Measurements from ENCODE around the gene PTK6.

Gene PTK6

DNA sequence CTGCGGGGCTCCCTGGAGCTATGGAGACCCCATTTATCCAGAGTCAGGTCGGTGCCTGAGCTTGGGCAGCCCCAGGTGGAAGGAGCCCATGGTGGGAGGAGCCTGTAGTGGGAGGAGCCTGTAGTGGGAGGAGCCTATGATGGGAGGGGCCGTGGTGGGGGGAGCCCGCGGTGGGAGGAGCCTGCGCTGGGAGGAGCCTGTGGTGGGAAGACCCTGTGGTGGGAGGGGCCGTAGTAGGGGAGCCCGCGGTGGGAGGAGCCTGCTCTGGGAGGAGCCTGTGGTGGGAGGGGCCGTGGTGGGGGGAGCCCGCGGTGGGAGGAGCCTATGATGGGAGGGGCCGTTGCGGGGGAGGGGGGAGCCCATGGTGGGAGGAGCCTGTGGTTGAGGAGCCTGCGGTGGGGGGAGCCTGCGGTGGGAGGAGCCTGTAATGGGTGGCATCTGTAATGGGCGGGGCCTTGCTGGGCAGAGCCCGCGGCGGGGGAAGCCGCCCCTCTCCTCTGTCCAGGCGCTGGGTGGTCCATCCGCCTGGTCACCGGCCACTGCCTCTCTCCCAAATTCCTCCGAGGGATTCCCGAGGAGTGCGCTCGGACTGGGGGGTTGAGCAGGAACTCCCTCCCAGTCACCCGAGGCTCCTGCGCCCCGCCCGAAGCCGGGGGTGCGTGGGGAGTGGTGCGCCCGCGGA lies 16.2 kb upstream of the PTK6 start:
- Histone ChIP-seq H3K4me3 (ENCODE audit: low read depth in 1 of 2, low read length in 2 of 2) (peak overlapping the region in 1 of 2 donors; percentile 36), H3K9me3 (ENCODE audit: low read length) (no peaks in the 10 kb centered on the region), H3K27ac (ENCODE audit: low read depth, low read length) (no peak overlapping the region), H3K36me3 (ENCODE audit: insufficient read depth, low read length) (no peaks in the 10 kb centered on the region), H3K9ac (ENCODE audit: low read length) (no peak overlapping the region), H3K4me1 (ENCODE audit: insufficient read depth, low read length) (no peaks in the 10 kb centered on the region), H3K27me3 (ENCODE audit: control insufficient read depth in 1 of 2, insufficient read depth in 2 of 2, low read length in 2 of 2) (peaks cover 0 to 33% of the 10 kb centered on the region in 2 donors)

DNA sequence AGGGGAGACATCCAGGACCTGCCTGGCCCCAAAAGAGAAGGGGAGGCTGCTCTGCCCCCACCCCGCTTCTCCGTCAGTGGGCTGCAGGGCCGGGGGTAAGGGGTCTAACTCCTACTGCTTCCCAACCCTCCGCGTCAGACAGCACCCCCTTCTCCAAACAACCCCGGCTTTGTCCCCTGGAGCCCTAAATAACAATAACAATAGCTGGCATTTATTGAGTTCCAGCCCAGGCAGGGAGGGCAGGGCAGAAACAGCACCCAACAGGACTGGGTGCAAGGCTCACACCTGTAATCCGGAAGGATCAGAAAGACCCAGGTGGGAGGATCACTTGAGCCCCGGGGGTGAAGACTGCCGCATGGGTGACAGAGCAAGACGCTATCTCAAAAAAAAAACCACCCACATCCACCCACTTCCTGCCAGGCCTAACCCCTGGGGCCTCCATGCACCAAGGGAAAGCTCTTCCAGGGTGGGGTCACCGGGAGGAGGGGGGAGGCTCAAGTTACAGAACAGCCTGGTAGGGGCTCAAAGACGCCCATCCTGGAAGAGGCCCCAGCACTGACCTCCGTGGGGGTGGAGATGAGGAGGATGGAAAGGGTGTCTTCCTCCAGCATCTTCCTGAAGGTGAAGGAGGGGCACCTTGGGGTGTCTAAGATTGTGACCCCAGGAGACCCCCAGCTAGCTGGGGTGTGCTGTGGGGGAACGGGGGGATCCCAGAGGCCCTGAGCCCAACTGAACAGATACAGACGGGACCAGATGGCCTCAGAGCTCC lies 15.5 kb upstream of the PTK6 start:
- H3K27ac ChIP-seq (ENCODE audit: low read depth, low read length), result no peak overlapping the region
- no peak overlapping the region for H3K4me3 ChIP-seq (ENCODE audit: low read depth in 1 of 2, low read length in 2 of 2)
- H3K4me1 ChIP-seq (ENCODE audit: insufficient read depth, low read length), result no peaks in the 10 kb centered on the region
- no peaks in the 10 kb centered on the region for H3K36me3 ChIP-seq (ENCODE audit: insufficient read depth, low read length)
- H3K9me3 ChIP-seq (ENCODE audit: low read length), result no peaks in the 10 kb centered on the region
- no peak overlapping the region for H3K9ac ChIP-seq (ENCODE audit: low read length)
- H3K27me3 ChIP-seq (ENCODE audit: control insufficient read depth in 1 of 2, insufficient read depth in 2 of 2, low read length in 2 of 2), result peaks cover 0 to 40% of the 10 kb centered on the region in 2 donors

DNA sequence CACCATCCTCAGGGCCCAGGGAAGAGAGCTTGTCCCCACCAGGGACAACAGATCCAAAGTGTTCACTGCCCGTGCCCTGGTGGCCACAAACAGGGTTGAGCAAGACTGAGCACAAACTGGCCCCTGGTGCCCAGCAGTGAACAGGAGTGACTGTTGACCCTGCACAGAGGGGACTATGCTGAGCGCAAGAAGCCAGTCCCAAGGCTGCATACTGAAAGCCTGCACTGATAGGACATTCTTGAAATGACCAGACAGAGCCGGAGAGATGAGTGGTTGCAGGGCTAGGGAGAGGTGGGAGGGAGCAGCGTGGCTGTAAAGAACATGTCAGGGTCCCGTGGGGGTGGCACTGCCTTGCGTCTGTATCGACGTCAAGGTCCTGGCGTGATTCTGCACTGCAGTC lies 13.9 kb upstream of the PTK6 start:
- peaks cover 0 to 56% of the 10 kb centered on the region in 2 donors for H3K27me3 ChIP-seq (ENCODE audit: control insufficient read depth in 1 of 2, insufficient read depth in 2 of 2, low read length in 2 of 2)
- no peak overlapping the region for H3K27ac ChIP-seq (ENCODE audit: low read depth, low read length)
- no peaks in the 10 kb centered on the region for H3K4me1 ChIP-seq (ENCODE audit: insufficient read depth, low read length)
- no peak overlapping the region for H3K4me3 ChIP-seq (ENCODE audit: low read depth in 1 of 2, low read length in 2 of 2)
- H3K9ac ChIP-seq (ENCODE audit: low read length), result no peak overlapping the region
- no peaks in the 10 kb centered on the region for H3K9me3 ChIP-seq (ENCODE audit: low read length)
- no peaks in the 10 kb centered on the region for H3K36me3 ChIP-seq (ENCODE audit: insufficient read depth, low read length)

DNA sequence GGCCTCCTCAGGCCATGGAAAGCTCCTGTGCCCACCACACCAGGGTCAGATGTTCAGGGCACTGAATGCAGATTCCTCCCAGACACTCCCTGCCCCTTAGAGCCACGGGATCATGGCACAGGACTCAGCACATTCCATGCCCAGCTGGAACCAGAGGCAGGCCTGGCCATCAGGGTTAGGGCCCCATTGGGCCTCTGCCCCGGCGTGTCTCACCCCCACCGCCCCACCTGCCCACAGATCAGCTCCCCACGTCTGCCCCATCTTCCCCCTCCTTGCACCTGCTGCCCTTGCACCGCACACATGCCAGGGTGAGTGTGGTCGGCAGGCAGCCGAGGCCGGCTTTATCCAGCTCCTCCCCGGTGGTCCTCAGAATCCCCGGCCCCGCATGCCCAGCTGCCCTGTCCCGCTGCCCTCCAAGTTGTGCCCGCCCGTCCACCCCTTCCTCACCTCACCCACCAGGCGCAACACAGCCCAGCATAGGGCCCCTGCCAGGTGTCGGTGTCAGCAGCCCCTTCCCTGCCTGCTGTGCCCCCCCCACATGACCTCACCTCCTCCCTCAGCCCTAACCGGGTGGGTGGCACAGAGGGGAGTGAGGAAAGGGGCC lies 12.6 kb upstream of the PTK6 start:
- H3K4me1 ChIP-seq (ENCODE audit: insufficient read depth, low read length), result no peaks in the 10 kb centered on the region
- peaks cover 0 to 57% of the 10 kb centered on the region in 2 donors for H3K27me3 ChIP-seq (ENCODE audit: control insufficient read depth in 1 of 2, insufficient read depth in 2 of 2, low read length in 2 of 2)
- H3K4me3 ChIP-seq (ENCODE audit: low read depth in 1 of 2, low read length in 2 of 2), result no peak overlapping the region
- no peak overlapping the region for H3K27ac ChIP-seq (ENCODE audit: low read depth, low read length)
- no peaks in the 10 kb centered on the region for H3K36me3 ChIP-seq (ENCODE audit: insufficient read depth, low read length)
- no peaks in the 10 kb centered on the region for H3K9me3 ChIP-seq (ENCODE audit: low read length)
- H3K9ac ChIP-seq (ENCODE audit: low read length), result no peak overlapping the region

DNA sequence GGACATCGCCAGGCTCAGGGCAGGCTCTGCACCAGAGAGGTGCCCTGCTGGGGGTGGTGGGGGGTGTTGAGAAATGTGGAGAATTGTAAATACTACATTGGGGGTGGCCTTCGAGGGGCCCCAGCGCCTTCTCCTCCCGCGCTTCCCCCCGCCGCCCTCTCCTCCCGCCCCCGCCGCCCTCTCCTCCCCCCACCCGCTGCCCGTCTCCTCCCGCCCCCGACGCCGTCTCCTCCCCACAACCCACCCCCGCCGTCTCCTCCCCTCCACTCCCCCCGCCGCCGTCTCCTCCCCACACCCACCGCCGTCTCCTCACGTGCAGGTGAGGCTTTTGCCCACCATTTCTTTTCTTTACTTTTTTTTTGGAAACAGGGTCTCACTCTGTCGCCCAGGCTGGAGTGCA lies 11.8 kb upstream of the PTK6 start:
- no peak overlapping the region for H3K9ac ChIP-seq (ENCODE audit: low read length)
- H3K27ac ChIP-seq (ENCODE audit: low read depth, low read length), result no peak overlapping the region
- H3K9me3 ChIP-seq (ENCODE audit: low read length), result no peaks in the 10 kb centered on the region
- peaks cover 0 to 49% of the 10 kb centered on the region in 2 donors for H3K27me3 ChIP-seq (ENCODE audit: control insufficient read depth in 1 of 2, insufficient read depth in 2 of 2, low read length in 2 of 2)
- no peaks in the 10 kb centered on the region for H3K36me3 ChIP-seq (ENCODE audit: insufficient read depth, low read length)
- H3K4me1 ChIP-seq (ENCODE audit: insufficient read depth, low read length), result no peaks in the 10 kb centered on the region
- H3K4me3 ChIP-seq (ENCODE audit: low read depth in 1 of 2, low read length in 2 of 2), result no peak overlapping the region

DNA sequence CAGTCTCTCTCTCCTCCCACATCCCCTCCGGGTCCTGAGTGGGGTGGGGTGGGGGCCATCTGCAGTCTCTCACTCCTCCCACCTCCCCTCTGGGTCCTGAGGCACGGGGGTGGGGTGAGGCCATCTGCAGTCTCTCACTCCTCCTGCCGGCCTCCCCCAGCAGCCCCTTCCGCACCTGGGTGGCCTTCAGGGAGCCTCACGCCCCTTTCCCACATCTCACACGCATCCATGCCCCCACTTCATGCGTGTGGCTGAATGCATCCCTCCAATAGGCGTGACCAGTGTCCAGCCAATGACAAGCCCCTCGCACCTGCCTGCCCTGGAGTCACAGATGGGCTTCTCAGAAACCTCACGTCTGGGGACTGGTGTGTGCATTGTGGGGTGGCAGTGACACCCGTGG lies 11.4 kb upstream of the PTK6 start:
- Histone ChIP-seq H3K9ac (ENCODE audit: low read length) (no peak overlapping the region), H3K9me3 (ENCODE audit: low read length) (no peaks in the 10 kb centered on the region), H3K36me3 (ENCODE audit: insufficient read depth, low read length) (no peaks in the 10 kb centered on the region), H3K4me3 (ENCODE audit: low read depth in 1 of 2, low read length in 2 of 2) (no peak overlapping the region), H3K27me3 (ENCODE audit: control insufficient read depth in 1 of 2, insufficient read depth in 2 of 2, low read length in 2 of 2) (peaks cover 0 to 44% of the 10 kb centered on the region in 2 donors), H3K27ac (ENCODE audit: low read depth, low read length) (no peak overlapping the region), H3K4me1 (ENCODE audit: insufficient read depth, low read length) (no peaks in the 10 kb centered on the region)

DNA sequence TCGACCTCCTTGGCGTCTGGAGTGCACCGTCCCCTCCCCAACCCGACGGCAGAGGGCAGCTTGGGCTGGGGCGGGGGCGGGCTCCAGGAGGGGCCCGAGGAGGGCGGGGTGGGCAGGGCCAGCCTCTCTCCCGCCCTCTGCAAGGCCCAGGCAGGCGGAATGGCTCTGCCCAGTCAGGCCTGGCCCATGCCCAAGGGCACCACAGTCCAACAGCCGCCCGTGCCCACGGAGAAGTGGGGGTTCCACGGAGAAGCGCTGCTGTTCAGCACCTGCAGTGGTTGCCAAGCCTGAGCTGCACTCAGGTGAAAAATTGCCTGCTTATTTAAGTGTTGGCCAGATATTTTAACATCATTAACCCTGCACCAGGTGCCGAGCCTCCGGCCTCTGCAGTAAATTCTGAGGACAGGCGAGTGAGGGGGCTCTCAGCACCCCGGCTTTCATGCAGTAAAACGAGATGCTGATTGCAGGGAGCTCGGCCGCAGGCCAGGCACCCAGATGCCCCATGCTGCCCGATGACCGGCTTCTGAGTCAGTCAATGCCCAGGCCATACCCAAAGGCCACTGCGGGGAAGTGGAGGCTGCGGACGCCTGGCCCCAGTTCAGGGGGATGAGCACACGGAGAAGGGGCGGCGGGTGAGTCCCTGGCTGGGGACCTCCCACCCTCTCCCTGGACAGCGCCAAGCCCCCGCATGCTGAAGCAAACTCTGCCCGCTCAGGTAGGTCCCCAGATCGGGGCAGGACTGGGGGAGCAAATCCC lies 10.7 kb upstream of the PTK6 start, which contains the start of gene SRMS:
Gene SRMS, minus strand, starts transcription at position 25 of the 756 bp plus-strand sequence. CDS start 286 bp downstream, outside the sequence.
- no peaks in the 10 kb centered on the region for H3K36me3 ChIP-seq (ENCODE audit: insufficient read depth, low read length)
- no peak within 1 kb of the TSS for H3K9ac ChIP-seq (ENCODE audit: low read length)
- peaks cover 0 to 38% of the 10 kb centered on the region in 2 donors for H3K27me3 ChIP-seq (ENCODE audit: control insufficient read depth in 1 of 2, insufficient read depth in 2 of 2, low read length in 2 of 2)
- H3K4me3 ChIP-seq (ENCODE audit: low read depth in 1 of 2, low read length in 2 of 2), result no peak within 1 kb of the TSS
- no peaks in the 10 kb centered on the region for H3K4me1 ChIP-seq (ENCODE audit: insufficient read depth, low read length)
- H3K27ac ChIP-seq (ENCODE audit: low read depth, low read length), result no peak within 1 kb of the TSS
- no peaks in the 10 kb centered on the region for H3K9me3 ChIP-seq (ENCODE audit: low read length)

DNA sequence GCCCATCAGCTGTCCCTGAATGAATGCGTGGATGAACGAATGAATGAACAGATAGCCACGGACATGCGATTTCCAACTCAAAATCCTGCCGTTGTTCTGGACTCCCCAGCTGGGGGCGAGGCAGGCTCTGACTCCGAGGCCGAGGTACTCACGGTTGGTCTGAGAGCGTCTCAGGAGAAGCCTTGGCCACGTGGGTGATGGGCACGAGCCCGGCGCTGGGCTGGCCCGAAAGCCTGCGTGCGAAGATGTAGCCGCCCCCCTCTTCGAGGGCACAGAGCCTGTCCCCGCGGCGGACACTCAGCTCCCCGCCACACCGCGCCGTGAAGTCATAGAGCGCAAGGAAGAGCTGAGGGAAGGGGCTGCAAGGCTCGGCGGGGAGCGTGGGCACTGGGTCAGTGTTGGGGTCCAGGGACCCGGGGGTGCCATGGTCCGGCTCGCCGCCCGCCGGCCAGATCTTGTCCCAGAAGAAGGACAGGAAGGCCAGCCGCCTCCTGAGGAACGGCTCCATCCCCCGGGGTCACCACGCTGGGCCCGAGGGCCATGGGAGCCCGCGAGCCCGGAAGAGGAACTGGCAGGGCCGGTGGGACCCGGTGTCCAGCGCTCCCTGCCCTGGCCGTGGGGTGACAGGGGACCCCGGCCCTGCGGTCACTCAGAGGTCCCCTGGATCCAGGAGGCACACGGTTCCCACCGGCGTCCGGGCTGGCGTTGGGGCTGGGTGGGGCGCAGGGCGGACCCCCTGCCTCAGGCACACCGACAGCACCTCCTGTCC lies 10.0 kb upstream of the PTK6 start:
- H3K9ac ChIP-seq (ENCODE audit: low read length), result no peak overlapping the region
- no peaks in the 10 kb centered on the region for H3K36me3 ChIP-seq (ENCODE audit: insufficient read depth, low read length)
- H3K27ac ChIP-seq (ENCODE audit: low read depth, low read length), result no peak overlapping the region
- H3K27me3 ChIP-seq (ENCODE audit: control insufficient read depth in 1 of 2, insufficient read depth in 2 of 2, low read length in 2 of 2), result peaks cover 0 to 34% of the 10 kb centered on the region in 2 donors
- no peak overlapping the region for H3K4me3 ChIP-seq (ENCODE audit: low read depth in 1 of 2, low read length in 2 of 2)
- no peaks in the 10 kb centered on the region for H3K9me3 ChIP-seq (ENCODE audit: low read length)
- no peaks in the 10 kb centered on the region for H3K4me1 ChIP-seq (ENCODE audit: insufficient read depth, low read length)

DNA sequence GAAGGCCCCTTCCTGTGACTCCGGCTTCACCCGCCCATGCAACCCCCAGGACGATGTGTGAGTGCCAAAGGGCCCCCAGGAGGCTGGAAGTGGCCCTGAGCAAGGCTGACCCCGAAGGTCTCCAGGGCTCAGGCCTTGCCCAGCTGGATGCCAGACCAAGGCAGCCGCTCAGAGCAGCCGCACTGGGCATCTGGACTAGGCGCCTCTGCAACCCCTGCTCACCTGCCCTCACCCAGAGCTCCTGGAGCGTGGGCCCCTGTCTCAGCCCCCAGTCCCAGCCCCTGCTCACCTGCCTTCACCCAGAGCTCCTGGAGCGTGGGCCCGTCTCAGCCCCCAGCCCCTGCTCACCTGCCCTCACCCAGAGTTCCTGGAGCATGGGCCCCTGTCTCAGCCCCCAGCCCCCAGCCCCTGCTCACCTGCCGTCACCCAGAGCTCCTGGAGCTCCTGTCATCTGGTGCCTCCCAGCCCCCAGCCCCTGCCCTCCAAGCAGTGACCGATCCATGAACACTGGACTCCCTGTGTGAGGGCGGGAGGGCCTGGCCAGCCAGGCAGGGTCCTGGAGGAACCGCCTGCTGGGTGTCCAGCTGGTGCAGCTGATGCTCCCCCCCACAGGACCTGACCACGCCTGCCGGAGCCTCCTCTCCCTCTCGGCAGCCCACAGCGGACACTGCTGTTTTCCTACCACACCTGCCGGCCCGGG lies 9.2 kb upstream of the PTK6 start:
- H3K4me3 ChIP-seq (ENCODE audit: low read depth in 1 of 2, low read length in 2 of 2), result no peak overlapping the region
- H3K9ac ChIP-seq (ENCODE audit: low read length), result no peak overlapping the region
- no peak overlapping the region for H3K27ac ChIP-seq (ENCODE audit: low read depth, low read length)
- no peaks in the 10 kb centered on the region for H3K4me1 ChIP-seq (ENCODE audit: insufficient read depth, low read length)
- H3K27me3 ChIP-seq (ENCODE audit: control insufficient read depth in 1 of 2, insufficient read depth in 2 of 2, low read length in 2 of 2), result peaks cover 0 to 34% of the 10 kb centered on the region in 2 donors
- H3K9me3 ChIP-seq (ENCODE audit: low read length), result no peaks in the 10 kb centered on the region
- no peaks in the 10 kb centered on the region for H3K36me3 ChIP-seq (ENCODE audit: insufficient read depth, low read length)

DNA sequence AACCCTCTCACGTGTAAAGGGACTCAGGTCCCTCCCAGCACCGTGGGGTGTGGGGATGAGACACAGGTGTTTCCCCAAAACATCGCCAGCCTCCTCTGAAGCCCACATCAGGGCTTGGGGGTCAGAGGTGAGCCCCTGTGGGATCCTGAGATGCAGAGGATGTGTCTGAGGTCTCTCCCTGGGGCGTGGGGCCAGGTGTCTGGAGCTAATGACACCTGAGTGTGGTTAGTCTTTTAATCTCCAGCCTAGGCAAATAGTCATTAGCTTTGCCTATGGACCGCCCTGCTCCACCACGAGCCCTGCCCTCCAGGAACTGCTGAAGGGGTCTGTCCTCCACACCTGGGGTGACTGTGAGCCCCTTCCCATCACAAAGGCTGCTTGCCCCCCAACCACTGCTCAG lies 8.6 kb upstream of the PTK6 start:
- Histone ChIP-seq H3K9me3 (ENCODE audit: low read length) (no peaks in the 10 kb centered on the region), H3K36me3 (ENCODE audit: insufficient read depth, low read length) (no peaks in the 10 kb centered on the region), H3K4me3 (ENCODE audit: low read depth in 1 of 2, low read length in 2 of 2) (no peak overlapping the region), H3K27me3 (ENCODE audit: control insufficient read depth in 1 of 2, insufficient read depth in 2 of 2, low read length in 2 of 2) (peaks cover 0 to 31% of the 10 kb centered on the region in 2 donors), H3K27ac (ENCODE audit: low read depth, low read length) (no peak overlapping the region), H3K4me1 (ENCODE audit: insufficient read depth, low read length) (no peaks in the 10 kb centered on the region), H3K9ac (ENCODE audit: low read length) (no peak overlapping the region)
